Fibroblast of mammary gland (primary cell): ENCODE measurements around the gene ITFG2.
A peak's percentile ranks its signal among the peaks of the same experiment; 100 is the strongest.

ENCODE experiments used
- DNase-seq: peaks from one replicate; pipeline ENCODE4 v3.0.0-alpha.2; 2010; ENCODE audit warnings: low read depth
- H3K4me3 ChIP-seq: 2 replicates; pipeline ENCODE4 v1.5.1; 2011; ENCODE audit warnings: low read depth, mild to moderate bottlenecking, low read length, moderate library complexity; ENCODE audit not compliant: control insufficient read depth
- TF ChIP-seq, protein P1 (sequence below): conservative IDR thresholded peaks from 2 replicates; pipeline ENCODE4 v1.5.1; 2011; ENCODE audit warnings: low read depth, low read length, inconsistent platforms; ENCODE audit not compliant: control insufficient read depth, insufficient read depth

Gene ITFG2

DNA sequence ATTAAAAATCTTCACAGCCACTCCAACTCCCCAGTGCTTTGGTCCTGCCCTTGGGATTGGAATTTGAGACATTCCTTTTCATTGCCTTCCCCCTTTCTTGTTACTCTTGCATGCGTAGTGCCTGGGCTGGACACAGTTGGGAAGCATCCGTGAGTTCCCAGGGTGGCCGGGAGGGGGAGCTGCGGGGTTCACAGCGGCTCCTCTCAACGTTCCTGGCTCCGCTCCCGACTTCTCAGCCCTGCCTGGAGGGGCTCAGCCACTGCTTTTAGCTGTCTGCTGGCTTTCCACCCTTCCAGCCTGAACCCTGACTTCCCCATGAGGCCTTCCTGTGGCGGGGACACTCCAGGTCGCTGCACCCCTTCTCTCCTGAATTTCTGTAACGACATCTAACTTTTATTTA lies 41.2 kb downstream of the ITFG2 start:
- peak; percentile 70 for DNase-seq
- TF ChIP-seq, protein P1, sequence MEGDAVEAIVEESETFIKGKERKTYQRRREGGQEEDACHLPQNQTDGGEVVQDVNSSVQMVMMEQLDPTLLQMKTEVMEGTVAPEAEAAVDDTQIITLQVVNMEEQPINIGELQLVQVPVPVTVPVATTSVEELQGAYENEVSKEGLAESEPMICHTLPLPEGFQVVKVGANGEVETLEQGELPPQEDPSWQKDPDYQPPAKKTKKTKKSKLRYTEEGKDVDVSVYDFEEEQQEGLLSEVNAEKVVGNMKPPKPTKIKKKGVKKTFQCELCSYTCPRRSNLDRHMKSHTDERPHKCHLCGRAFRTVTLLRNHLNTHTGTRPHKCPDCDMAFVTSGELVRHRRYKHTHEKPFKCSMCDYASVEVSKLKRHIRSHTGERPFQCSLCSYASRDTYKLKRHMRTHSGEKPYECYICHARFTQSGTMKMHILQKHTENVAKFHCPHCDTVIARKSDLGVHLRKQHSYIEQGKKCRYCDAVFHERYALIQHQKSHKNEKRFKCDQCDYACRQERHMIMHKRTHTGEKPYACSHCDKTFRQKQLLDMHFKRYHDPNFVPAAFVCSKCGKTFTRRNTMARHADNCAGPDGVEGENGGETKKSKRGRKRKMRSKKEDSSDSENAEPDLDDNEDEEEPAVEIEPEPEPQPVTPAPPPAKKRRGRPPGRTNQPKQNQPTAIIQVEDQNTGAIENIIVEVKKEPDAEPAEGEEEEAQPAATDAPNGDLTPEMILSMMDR: peak; percentile 85
- H3K4me3 ChIP-seq: no peak overlapping the region

DNA sequence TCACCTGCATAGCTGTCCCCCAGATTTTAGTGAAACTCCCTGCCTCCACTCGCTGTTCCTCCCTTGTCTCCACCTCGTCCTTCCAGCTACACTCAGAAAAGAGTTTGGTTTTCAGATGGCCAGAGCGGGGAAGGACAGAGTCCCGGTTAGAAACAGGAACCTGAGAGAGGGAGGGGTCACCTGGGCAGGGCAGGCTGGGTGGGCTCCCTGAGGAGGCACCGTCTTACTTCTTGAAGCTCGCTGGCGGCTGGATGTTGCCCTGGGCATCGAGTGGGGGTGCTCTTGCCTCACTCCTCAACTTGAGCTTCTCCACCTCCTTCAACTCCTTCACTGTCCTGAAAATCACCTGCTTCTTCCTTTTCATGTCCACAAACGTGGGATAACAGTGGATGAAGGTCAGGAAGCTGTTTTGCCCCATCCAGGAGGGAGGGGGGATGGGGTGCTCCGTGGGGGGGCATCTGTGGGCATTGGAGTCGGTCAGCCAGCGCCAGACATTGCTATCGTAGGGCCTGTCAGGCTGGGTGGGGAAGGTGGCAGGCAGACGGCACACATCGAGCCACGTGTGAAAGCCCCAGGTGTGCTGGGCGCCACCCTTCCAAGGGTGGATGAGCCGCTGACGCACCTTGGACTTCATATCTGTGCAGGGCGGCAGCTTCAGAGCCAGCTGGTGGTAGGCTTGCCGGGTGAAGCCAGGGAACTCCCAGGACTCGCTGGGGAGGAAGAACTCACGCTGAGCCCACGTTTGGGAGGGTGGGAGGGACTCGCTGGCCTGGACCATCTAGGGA lies 42.4 kb downstream of the ITFG2 start:
- DNase-seq: no peak

DNA sequence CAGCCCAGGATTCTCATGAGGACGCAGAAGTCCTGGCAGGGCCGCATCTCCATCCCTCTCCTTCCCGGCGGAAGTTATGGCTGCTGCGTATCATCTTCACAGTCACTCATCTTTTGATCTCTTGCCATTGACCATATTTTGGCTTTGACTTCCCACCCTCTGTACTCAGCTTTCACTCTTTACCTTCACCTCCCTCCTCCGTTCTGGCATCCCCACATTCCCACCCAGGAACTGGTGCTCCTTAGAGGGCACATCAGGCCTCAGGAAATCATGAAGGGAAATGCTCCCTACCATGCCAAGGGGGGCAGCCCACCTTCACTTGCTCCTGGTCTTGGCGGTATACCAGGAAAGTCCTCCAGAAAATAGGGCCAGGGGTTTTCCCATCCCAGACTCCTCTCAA lies 43.1 kb downstream of the ITFG2 start:
- H3K4me3 ChIP-seq: no peak overlapping the region
- TF ChIP-seq, protein P1: no peak
- no peak for DNase-seq

More for the DNA sequence above, 42.4 kb downstream of the ITFG2 start:
- no peak overlapping the region for H3K4me3 ChIP-seq
- TF ChIP-seq, protein P1: no peak

DNA sequence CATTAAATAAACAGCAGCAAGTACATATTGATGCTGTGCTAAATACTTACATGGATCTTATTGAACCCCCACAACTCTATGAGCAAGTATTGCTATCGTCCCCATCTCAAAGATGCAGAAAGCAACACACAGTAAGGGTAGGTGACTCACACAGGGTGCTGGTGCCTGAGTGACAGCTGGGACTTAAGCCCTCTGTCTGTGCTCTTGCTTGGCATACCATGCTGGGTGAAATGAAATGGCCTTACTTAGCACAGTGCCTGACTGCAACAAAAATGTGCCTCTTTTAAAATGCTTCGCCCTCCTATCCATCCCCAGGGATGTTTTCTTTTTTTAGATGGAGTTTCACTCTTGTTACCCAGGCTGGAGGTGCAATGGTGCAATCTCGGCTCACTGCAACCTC lies 43.6 kb downstream of the ITFG2 start:
- TF ChIP-seq, protein P1: no peak
- no peak for DNase-seq

DNA sequence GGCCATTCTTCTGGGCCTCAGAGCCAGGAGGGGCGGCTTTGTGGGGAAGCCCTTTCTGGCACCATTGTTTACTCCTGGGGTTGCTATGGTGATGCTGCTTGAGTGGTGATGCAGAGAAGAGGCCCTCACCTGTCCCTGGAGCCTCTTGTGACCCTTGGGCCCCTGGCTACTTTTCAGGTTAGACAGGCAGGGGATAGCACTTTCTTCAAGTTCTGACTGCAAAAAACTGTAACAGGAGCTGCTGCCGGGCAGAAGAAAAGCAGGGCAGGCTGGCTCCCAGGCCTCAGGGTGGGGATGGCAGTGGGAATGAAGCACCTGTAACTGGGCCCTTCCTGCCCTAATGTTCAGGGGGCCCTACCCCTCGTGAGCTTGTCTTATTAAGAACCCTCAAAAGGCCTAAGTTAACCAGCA lies 44.6 kb downstream of the ITFG2 start, which contains the start of gene TEX52:
Gene TEX52, minus strand, starts transcription at position 19 of the 411 bp plus-strand sequence. Its CDS starts 13 bp downstream, at position 6.
- DNase-seq: no peak
- no peak within 1 kb of the TSS for H3K4me3 ChIP-seq
- TF ChIP-seq, protein P1: no peak

More for the DNA sequence above, 43.6 kb downstream of the ITFG2 start:
- H3K4me3 ChIP-seq: no peak overlapping the region

DNA sequence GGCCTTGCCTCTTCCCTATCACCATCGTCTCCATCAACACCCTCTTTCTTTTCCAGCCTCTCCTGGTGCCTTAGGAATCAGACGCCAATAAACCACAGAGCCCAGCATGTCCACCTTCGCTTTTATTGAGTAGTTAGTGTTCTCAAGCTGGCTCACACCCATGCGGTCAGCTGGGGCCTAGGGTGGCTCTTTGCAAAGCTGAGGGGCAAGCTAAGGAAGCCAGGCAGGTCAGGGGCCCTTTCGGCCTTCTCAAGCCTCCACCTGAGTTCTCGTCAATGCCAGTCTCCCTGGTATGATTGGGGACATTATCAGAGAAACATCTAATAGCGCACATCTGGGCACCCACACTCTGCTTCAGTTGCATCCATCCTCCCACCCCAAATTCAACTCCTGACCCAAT lies 45.1 kb downstream of the ITFG2 start:
- TF ChIP-seq, protein P1: no peak
- H3K4me3 ChIP-seq: no peak overlapping the region
- no peak for DNase-seq
